ENCODE measurements around the gene ACOT7. TPM values are rescaled to one million over a fixed set of nuclear protein-coding genes. Genes with fewer than 3 reads are reported as not detected.

The ACOT7 gene
- total RNA-seq, 1 donor from 2014 or later = 8.6 TPM

- DNase-seq = no peak
- Histone ChIP-seq H3K4me1 (peaks cover 42% of the 10 kb centered on the region), H3K27ac (replicated peaks) (no peak overlapping the region), H3K4me3 (no peak overlapping the region), H3K9me3 (replicated peaks) (no peaks in the 10 kb centered on the region), H3K27me3 (ENCODE audit: low read depth) (peaks cover 38% of the 10 kb centered on the region), H3K36me3 (no peaks in the 10 kb centered on the region)
- intact Hi-C loops (cut with micrococcal nuclease) = no loop called here
- TF ChIP-seq CTCF (IDR thresholded peaks at IDR 0.05; ENCODE audit: borderline replicate concordance) = no peak
Measured at GRCh38 chr1:6265151-6265550, 128.4 kb downstream of the ACOT7 start.

- H3K27me3 ChIP-seq (ENCODE audit: low read depth) = peaks cover 53% of the 10 kb centered on the region
- no peak overlapping the region for H3K4me3 ChIP-seq
- H3K27ac ChIP-seq (replicated peaks) = peak overlapping the region; percentile 40
- no peaks in the 10 kb centered on the region for H3K36me3 ChIP-seq
- DNase-seq = no peak
- no peaks in the 10 kb centered on the region for H3K9me3 ChIP-seq (replicated peaks)
- peaks cover 51% of the 10 kb centered on the region for H3K4me1 ChIP-seq
- TF ChIP-seq CTCF (IDR thresholded peaks at IDR 0.05; ENCODE audit: borderline replicate concordance) = no peak
- intact Hi-C loops (cut with micrococcal nuclease) = no loop called here
Measured at GRCh38 chr1:6263716-6264115, 129.9 kb downstream of the ACOT7 start.

DNA sequence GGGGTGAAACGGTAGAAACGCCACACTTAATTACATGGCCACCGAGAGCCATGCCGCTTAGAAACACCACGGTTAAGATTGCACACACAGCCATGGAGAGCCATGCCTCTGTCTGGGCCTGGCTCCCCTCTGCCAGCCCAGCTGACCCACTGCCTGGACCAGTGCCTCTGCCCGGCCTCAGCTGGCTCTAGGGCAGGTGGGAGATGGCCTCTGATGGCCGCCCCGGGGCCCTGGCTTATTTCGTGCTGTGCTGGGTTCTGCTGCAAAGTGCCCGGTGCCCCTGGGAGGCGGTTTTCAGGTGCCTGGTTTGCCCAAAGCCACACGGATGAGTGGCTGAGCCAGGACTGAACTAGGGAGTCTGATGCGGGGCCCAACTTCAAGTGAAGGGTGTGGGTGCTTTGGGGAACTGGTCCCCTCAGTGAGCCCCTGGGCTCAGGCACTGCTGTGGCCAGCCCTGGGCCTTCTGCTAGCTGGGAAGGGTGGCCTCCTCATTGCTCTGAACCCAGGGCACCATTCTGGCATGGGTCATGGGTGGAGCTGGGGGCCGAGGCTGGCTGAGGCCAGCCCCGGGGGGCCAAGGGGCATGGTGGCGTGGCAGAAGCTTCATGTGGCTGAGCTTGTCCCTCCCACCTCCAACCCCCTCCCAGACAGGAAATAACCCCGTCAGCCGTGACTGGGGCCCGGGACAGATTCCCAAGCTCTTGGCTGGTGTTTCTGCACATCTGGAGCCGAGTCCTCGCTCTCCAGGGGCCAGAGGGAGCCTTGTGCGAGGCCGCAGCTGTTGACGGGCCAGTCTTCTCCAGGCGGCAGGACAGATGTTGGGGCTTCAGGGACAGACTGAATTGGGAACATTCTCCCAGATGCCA lies 130.8 kb downstream of the ACOT7 start:
- intact Hi-C loops (cut with micrococcal nuclease) = no loop called here
- peaks cover 51% of the 10 kb centered on the region for H3K4me1 ChIP-seq

DNA sequence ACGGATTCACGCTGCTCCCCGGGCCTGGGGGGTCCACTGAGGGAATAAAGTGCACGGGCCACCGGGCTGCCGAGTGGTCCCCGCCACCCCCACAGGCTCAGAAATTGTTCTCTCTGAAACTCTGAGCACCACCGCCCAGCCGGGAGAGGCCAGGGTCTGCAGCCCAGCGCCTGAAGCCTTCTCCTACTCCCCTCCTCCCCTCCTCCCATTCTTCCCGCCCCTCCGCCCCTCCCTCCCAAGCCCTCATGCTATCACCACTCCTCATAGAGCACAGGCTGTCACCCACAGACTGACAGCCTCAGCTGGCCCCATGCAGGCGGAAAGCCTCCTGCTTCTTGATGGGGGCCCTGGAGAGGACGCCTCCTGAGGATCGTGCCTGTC lies 132.0 kb downstream of the ACOT7 start:
- intact Hi-C loops (cut with micrococcal nuclease) = no loop called here
- H3K9me3 ChIP-seq (replicated peaks) = no peaks in the 10 kb centered on the region
- no peak for DNase-seq
- no peak for TF ChIP-seq CTCF (IDR thresholded peaks at IDR 0.05; ENCODE audit: borderline replicate concordance)
- peaks cover 51% of the 10 kb centered on the region for H3K4me1 ChIP-seq
- no peaks in the 10 kb centered on the region for H3K36me3 ChIP-seq
- H3K27me3 ChIP-seq (ENCODE audit: low read depth) = peaks cover 72% of the 10 kb centered on the region
- peak overlapping the region; percentile 79 for H3K4me3 ChIP-seq
- H3K27ac ChIP-seq (replicated peaks) = peak overlapping the region; percentile 73

More for the DNA sequence above, 130.8 kb downstream of the ACOT7 start:
- no peaks in the 10 kb centered on the region for H3K9me3 ChIP-seq (replicated peaks)
- no peaks in the 10 kb centered on the region for H3K36me3 ChIP-seq
- H3K27me3 ChIP-seq (ENCODE audit: low read depth) = peaks cover 62% of the 10 kb centered on the region
- DNase-seq = peak; percentile 77
- peak overlapping the region; percentile 73 for H3K27ac ChIP-seq (replicated peaks)
- no peak for TF ChIP-seq CTCF (IDR thresholded peaks at IDR 0.05; ENCODE audit: borderline replicate concordance)
- no peak overlapping the region for H3K4me3 ChIP-seq

- H3K9me3 ChIP-seq (replicated peaks) = no peaks in the 10 kb centered on the region
- peaks cover 73% of the 10 kb centered on the region for H3K27me3 ChIP-seq (ENCODE audit: low read depth)
- peak within 1 kb of the TSS; percentile 79 for H3K4me3 ChIP-seq
- intact Hi-C loops (cut with micrococcal nuclease) = no loop called here
- TF ChIP-seq CTCF (IDR thresholded peaks at IDR 0.05; ENCODE audit: borderline replicate concordance) = no peak
- peak; percentile 74 for DNase-seq
- no peaks in the 10 kb centered on the region for H3K36me3 ChIP-seq
- peaks cover 51% of the 10 kb centered on the region for H3K4me1 ChIP-seq
- peak within 1 kb of the TSS; percentile 73 for H3K27ac ChIP-seq (replicated peaks)
Measured at GRCh38 chr1:6260961-6261614, 132.5 kb downstream of the ACOT7 start, which contains the start of gene GPR153. Gene GPR153, minus strand, starts transcription at chr1:6261098. Its CDS starts 6,193 bp downstream, at chr1:6254905.
